T47D (cell line): Measurements from ENCODE around the gene ENDOV.

Experiments
- DNase-seq, 2 experiments: peaks; one replicate each; pipeline versions ENCODE4 v3.0.0 to v3.0.0-alpha.2; 2011 to 2012; ENCODE audit warnings: low read depth in 1 of 2, low spot score in 1 of 2
- JUND ChIP-seq: IDR thresholded peaks from 2 replicates; pipeline ENCODE4 v1.6.1; 2012; ENCODE audit warnings: low read depth
- in situ Hi-C: cut with HindIII; loops from 2 replicates; pipeline ENCODE4 v1.10.0; 2016; ENCODE audit warnings: low sequenced_read_pairs, low pct_unique_long_range_greater_than_20kb

ENDOV gene

DNA sequence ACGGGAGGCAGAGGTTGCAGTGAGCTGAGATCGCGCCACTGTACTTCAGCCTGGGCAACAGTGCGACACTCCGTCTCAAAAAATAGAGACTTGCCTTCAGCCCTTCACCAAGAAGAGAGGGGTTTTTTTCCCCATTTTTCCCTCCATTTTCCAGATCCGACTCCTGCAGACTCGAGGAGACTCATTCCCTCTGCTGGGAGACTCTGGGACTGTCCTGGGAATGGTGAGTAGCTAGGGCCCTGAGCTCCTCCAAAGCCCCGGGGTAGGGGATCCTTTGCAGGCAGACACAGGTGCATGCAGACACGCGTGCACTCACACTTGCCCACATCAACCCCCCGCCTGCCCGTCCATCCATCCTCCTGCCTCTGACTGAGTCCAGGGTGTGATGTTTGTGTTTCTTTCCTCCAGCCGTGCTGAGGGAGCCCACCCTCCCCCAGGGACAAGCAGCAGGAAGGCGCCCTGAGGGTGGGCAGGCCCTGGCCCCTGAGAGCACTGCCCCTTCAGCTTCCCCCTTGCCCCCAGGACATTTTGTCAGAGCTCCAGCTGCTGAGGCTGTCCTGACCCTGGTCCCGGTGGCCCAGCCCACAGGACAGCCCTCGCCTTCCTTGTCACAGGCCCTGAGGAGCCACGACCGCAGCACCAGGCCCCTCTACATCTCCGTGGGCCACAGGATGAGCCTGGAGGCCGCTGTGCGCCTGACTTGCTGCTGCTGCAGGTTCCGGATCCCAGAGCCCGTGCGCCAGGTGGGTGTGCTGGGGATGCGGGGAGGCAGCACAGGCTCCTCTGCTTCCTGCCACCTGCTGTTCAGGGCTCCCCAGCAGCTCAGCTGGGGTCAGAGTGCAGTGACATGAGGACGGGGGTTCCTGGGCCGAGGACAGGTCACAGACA, 10.2 kb downstream of the ENDOV start:
- in situ Hi-C loops: no loop called here
- TF ChIP-seq JUND: no peak
- DNase-seq: no peak

DNA sequence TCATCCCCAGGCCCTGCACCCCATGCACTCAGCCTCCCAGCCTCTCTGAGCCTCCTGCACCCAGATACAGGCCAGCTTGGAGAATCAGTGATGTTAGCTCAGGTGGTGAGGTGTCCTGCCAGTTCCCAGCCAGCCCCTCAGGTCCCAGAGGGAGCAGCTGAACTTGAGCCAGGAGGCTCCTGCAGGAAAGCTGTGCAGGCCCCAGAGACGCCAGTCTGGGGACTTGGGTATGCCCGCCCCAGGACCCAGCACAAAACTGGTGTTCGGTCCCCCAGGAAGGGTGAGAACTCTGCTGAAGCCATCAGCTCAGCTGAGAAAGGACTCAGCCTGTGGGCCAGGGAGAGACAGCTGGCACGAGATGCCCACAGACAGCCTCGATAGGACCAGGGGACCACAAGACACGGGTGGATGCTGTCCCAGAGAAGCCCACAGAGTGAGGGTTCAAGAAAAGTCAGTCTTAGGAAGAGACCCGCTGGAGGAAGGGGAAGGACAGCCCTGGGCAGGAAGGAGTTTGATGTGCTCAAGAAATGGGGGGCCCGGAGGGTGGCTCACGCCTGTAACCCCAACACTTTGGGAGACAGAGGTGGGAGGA, 11.0 kb downstream of the ENDOV start:
- TF ChIP-seq JUND: no peak
- DNase-seq: no peak
- in situ Hi-C loops: no loop called here

DNA sequence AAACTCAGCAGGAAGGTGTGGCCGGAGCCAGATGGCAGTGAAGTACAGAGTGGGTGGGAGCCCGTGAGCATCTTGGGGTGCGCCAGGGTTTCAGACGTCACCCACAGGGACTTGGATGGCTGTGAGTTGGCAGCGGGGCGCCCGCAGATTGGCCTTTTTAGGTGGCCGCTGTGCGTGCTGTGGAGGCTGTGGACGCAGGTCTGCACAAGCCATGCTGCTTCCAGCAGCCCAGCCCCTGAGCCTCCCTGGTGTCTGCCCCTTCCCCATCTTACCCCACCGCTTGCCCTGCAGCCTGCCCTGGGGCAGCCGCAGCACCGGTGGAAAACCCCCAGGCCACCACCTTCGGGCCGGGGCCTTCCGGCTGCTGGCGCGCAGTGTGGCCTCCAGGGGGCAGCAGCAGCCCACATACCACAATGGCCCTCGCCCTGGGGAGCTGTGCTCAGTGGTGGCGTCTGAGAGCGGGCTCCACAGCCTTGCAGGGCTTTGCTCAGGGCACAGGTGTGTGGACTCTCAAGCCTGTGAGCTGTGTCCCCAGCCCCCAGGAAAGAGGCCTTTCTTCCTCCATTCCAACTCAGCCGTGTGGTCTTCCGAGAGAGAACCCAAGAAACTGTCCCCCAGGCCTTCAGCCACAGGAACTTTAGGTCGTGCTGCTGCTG, 11.8 kb downstream of the ENDOV start:
- no peak for TF ChIP-seq JUND
- in situ Hi-C loops: no loop called here
- DNase-seq: peak; percentile 73 to 95

DNA sequence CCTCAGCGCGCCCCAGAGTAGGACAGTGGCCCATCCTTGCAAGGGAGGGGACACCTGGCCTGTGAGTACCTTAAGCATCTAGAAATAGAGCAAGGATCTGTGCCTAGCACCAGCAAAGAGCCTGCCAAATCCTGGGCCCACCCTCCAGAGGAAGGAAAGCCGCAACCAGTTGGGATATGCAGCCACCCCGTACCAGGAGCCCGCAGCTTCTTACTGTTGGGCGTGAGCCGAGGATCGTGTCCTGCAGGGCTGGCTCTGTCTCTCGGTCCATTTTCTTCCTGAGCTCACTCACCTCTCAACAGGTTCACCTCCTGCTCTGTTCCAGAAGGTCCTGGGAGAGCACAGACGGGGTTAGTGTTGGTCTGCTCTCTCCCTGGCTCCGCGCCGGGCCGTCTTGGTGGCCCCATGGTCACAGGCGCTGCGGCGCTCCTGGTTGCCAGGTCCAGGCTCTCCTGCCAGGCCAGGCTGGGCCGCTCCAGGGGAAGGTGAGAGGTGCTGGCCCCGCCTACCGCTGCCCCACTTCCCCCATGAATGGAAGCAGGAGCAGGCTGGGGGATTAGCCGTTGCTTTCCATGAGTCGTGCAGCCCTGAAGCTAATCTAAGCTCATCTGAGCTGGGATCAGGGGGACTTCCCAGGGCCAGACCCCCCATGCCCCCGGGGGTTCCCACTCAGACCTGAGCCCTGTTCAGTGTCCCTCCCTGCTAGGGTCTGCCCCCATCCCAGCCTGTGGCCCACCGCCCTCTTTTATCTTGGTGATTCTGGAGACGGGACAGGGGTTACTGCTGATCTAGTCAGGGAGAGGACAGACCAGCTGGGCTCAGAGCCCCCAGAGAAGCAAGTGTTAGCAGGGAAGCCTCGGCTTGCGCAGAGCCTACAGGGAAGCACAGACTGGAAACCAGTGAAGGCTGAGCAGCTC, 12.7 kb downstream of the ENDOV start:
- in situ Hi-C loops: no loop called here
- TF ChIP-seq JUND: no peak
- DNase-seq: no peak

DNA sequence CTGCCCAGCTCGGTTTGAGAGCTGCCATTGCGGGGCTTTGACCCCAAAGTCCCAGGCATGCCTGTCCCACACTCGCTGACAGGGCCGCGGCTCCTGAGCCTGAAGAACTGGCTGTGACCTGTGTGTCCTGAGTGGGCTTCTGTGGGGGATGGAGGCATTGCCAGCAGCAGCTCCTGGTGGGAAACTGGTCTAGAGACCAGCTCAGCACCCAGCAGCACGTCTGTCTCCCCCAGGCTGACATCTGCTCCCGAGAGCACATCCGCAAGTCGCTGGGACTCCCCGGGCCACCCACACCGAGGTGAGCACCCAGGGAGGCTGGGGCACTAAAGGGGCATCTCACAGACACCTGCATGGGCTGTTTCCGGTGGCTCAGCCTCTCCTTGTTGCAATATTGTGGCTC, 13.4 kb downstream of the ENDOV start:
- DNase-seq: no peak
- in situ Hi-C loops: no loop called here
- TF ChIP-seq JUND: no peak

DNA sequence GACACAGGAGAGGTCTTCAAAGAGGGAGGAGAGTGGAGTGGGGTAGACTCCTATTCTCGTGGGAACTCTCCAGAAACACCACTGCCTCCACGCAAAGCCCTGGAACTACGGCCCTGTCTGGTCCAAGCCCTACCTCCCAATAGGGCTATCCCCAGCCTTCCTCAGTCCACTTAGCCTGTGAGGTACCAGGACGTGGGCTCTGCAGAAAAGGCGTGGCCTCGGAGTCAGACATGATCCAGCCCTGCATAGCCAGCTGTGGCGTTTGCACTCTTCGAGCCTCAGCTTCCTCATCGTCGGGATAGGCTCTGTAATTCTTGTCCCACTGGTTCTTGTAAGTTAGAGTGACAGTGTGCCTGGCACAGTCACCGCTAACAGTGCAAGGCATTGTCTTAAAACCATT, 13.8 kb downstream of the ENDOV start:
- in situ Hi-C loops: no loop called here
- TF ChIP-seq JUND: no peak
- DNase-seq: peak in 1 of 2 experiments; percentile 25

- DNase-seq: no peak
- TF ChIP-seq JUND: no peak
- in situ Hi-C loops: no loop called here
These were observed 14.6 kb downstream of the ENDOV start for GRCh38 chr17:80429356-80430275.

GRCh38 chr17:80430446-80431245, 15.7 kb downstream of the ENDOV start:
- in situ Hi-C loops: no loop called here
- TF ChIP-seq JUND: no peak
- DNase-seq: no peak

DNA sequence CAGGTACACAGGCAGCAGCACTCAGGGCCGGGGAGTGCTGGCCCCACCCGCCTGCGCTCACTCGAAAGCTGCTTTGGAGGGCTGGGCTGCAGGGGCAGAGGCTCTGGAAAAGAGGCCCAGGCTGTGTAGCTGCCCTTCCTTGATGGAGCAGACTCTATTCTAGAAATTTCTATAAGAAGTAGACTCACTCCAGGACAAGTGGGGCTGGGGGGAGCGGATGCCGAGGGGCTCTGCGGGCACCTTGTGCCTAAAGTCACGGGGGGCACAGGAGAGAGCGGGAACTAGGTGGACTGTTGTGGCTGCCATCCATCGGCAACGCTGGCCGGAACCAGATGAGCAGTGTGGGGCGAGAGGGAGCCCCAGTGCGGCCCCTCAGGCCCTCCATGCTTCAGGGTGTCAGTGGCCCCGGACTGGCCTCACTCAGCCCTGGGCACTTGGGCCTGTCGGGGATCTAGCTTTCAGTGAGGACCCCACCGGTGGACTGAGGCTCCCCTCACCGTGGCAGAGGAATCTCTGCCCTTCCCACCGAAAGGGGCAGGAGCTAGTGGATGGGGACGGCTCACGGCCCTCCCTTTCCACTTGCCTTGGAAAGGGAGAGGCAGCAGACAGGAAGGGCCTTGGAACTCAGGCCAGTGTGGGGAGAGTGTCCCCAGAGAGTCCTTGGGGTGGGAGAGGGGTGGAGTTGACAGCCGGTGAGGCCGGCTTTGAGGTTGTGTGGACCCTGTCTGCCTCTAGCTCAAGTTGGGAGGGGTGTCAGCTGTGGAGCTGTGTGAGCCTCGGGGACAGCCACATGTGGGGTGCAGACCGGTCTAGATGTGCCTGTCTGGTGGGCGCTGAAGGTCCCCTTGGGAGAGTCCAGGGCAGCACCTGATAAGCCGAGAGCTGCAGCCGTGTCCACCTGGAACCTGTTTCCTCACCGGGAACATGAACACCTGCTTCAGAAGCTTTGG, 16.6 kb downstream of the ENDOV start:
- TF ChIP-seq JUND: no peak
- in situ Hi-C loops: no loop called here
- no peak for DNase-seq
